GM06990 (cell line): ENCODE data around the gene DUSP8.

ENCODE experiments used
- DNase-seq: peaks from one replicate; pipeline ENCODE4 v3.0.0-alpha.2; 2011; ENCODE audit not compliant: insufficient read length; ENCODE audit errors: extremely low read depth
- H3K27me3 ChIP-seq: replicated peaks from 2 replicates; pipeline ENCODE4 v1.6.0; 2011; ENCODE audit warnings: low read length; ENCODE audit not compliant: control insufficient read depth, insufficient read depth
- H3K36me3 ChIP-seq: 2 replicates; pipeline ENCODE4 v1.5.1; 2011; ENCODE audit warnings: low read length; ENCODE audit not compliant: control insufficient read depth, insufficient read depth
- H3K4me3 ChIP-seq: replicated peaks from 2 replicates; pipeline ENCODE4 v1.5.1; 2011; ENCODE audit warnings: low read depth, mild to moderate bottlenecking, control low read depth, low read length
- CTCF ChIP-seq: IDR thresholded peaks from 2 replicates; pipeline ENCODE4 v1.5.1; 2011; ENCODE audit warnings: low read length, control low read depth, mild to moderate bottlenecking, inconsistent platforms; ENCODE audit not compliant: insufficient read depth, poor library complexity, severe bottlenecking

DUSP8 gene

GRCh38 chr11:1508986-1509385 is 63.1 kb downstream of the DUSP8 start:
- no peak for TF ChIP-seq CTCF
- no peak overlapping the region for H3K4me3 ChIP-seq
- no peaks in the 10 kb centered on the region for H3K27me3 ChIP-seq
- DNase-seq, result no peak
- no peaks in the 10 kb centered on the region for H3K36me3 ChIP-seq

GRCh38 chr11:1508491-1508891 is 63.6 kb downstream of the DUSP8 start:
- no peak overlapping the region for H3K4me3 ChIP-seq
- H3K36me3 ChIP-seq, result no peaks in the 10 kb centered on the region
- no peaks in the 10 kb centered on the region for H3K27me3 ChIP-seq
- no peak for DNase-seq
- TF ChIP-seq CTCF, result no peak

GRCh38 chr11:1507381-1508140 is 64.5 kb downstream of the DUSP8 start:
- H3K36me3 ChIP-seq, result no peaks in the 10 kb centered on the region
- no peak for DNase-seq
- H3K4me3 ChIP-seq, result no peak overlapping the region
- no peak for TF ChIP-seq CTCF
- no peaks in the 10 kb centered on the region for H3K27me3 ChIP-seq

GRCh38 chr11:1506981-1507380 is 65.1 kb downstream of the DUSP8 start:
- no peak for DNase-seq
- no peak for TF ChIP-seq CTCF
- H3K4me3 ChIP-seq, result no peak overlapping the region
- no peaks in the 10 kb centered on the region for H3K36me3 ChIP-seq
- no peaks in the 10 kb centered on the region for H3K27me3 ChIP-seq

DNA sequence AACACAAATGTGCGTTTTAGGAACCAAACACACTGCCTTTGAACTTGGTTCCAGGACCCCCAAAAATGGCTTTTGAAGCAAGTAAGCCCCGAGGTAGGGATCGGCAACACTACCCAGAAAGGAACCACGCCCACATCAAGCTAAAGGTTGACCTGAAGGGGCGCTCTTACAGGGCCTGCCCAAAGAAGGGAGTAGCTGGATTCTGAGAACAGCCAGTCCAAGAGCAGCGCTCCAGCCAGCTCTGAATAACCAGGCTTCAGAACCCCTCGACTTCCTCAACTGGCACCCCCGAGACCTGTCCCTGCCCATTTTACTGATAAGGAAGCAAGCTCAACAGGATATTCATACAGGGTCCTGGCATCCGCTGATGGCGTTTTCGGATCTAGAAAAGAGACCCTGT is 66.6 kb downstream of the DUSP8 start:
- DNase-seq, result no peak
- no peak for TF ChIP-seq CTCF
- H3K36me3 ChIP-seq, result no peaks in the 10 kb centered on the region
- no peak overlapping the region for H3K4me3 ChIP-seq
- no peaks in the 10 kb centered on the region for H3K27me3 ChIP-seq
